ENCODE results near the gene ZC3HAV1L.

GRCh38 chr7:138979988-138980562 lies 55.8 kb downstream of the ZC3HAV1L start:
- no peak for TF ChIP-seq CTCF (IDR thresholded peaks at IDR 0.05; ENCODE audit: insufficient read depth, low read length)
- no peak for TF ChIP-seq POLR2AphosphoS5 (IDR thresholded peaks at IDR 0.05; ENCODE audit: low read depth)
- no peak for TF ChIP-seq SPI1 (IDR thresholded peaks at IDR 0.05; ENCODE audit: borderline replicate concordance, low read depth)

Data from HL-60 (cell line).